Measurements from ENCODE around the gene VSTM1. TPM values are rescaled to one million over a fixed set of nuclear protein-coding genes. Genes with fewer than 3 reads are reported as not detected.

VSTM1 gene
- total and polyA plus RNA-seq, 2 of the 8 experiments (the other 6 are each of a cell fraction or from before 2014, with no cell fraction given), result 0.12 to 0.65 TPM

Small RNAs within 50 kb of the gene (small RNA-seq; reads per million reads assigned to genes)
- gene AC012314.20 (ENCODE audit: insufficient read depth), result not detected

Other genes starting within 250 kb of the VSTM1 start
- gene NLRP12, start 239.6 kb downstream of the VSTM1 start, total RNA-seq (2021; fragmentation: NEBNext Ultra II Directional; extraction: Animal tissue kit (Norgen Biotek cat#: 25700)), result 1.8 and 1.9 TPM in 2 replicates
- 1.0 and 2.5 TPM in 2 replicates for gene NLRP12, start 239.6 kb downstream of the VSTM1 start, polyA plus RNA-seq (2011; rRNA removed)
- gene MYADM, start 196.0 kb downstream of the VSTM1 start, total RNA-seq (2021; fragmentation: NEBNext Ultra II Directional; extraction: Animal tissue kit (Norgen Biotek cat#: 25700)), result 70.1 and 70.5 TPM in 2 replicates
- 74.2 and 122 TPM in 2 replicates for gene MYADM, start 196.0 kb downstream of the VSTM1 start, polyA plus RNA-seq (2011; rRNA removed)
- 10.6 and 12.4 TPM in 2 replicates for gene PRKCG, start 181.7 kb downstream of the VSTM1 start, total RNA-seq (2021; fragmentation: NEBNext Ultra II Directional; extraction: Animal tissue kit (Norgen Biotek cat#: 25700))
- gene PRKCG, start 181.7 kb downstream of the VSTM1 start, polyA plus RNA-seq (2011; rRNA removed), result 6.1 and 14.0 TPM in 2 replicates
- gene CACNG7, start 154.6 kb downstream of the VSTM1 start, total RNA-seq (2021; fragmentation: NEBNext Ultra II Directional; extraction: Animal tissue kit (Norgen Biotek cat#: 25700)), result 28.9 and 29.9 TPM in 2 replicates
- 69.8 and 127 TPM in 2 replicates for gene CACNG7, start 154.6 kb downstream of the VSTM1 start, polyA plus RNA-seq (2011; rRNA removed)
- gene CACNG8, start 101.0 kb downstream of the VSTM1 start, total RNA-seq (2021; fragmentation: NEBNext Ultra II Directional; extraction: Animal tissue kit (Norgen Biotek cat#: 25700)), result 4.5 and 5.7 TPM in 2 replicates
- gene CACNG8, start 101.0 kb downstream of the VSTM1 start, polyA plus RNA-seq (2011; rRNA removed), result 0.41 and 0.93 TPM in 2 replicates
- gene CACNG6, start 72.3 kb downstream of the VSTM1 start, total RNA-seq (2021; fragmentation: NEBNext Ultra II Directional; extraction: Animal tissue kit (Norgen Biotek cat#: 25700)), result 1.2 and 1.4 TPM in 2 replicates
- 1.6 and 2.9 TPM in 2 replicates for gene CACNG6, start 72.3 kb downstream of the VSTM1 start, polyA plus RNA-seq (2011; rRNA removed)
- not detected in 2 replicates for gene TARM1, start 17.5 kb upstream of the VSTM1 start, total RNA-seq (2021; fragmentation: NEBNext Ultra II Directional; extraction: Animal tissue kit (Norgen Biotek cat#: 25700))
- gene TARM1, start 17.5 kb upstream of the VSTM1 start, polyA plus RNA-seq (2011; rRNA removed), result not detected in 2 replicates
- 0.90 and 1.1 TPM in 2 replicates for gene OSCAR, start 36.9 kb upstream of the VSTM1 start, total RNA-seq (2021; fragmentation: NEBNext Ultra II Directional; extraction: Animal tissue kit (Norgen Biotek cat#: 25700))
- gene OSCAR, start 36.9 kb upstream of the VSTM1 start, polyA plus RNA-seq (2011; rRNA removed), result 1.1 and 2.2 TPM in 2 replicates
- 175 and 177 TPM in 2 replicates for gene NDUFA3, start 39.0 kb upstream of the VSTM1 start, total RNA-seq (2021; fragmentation: NEBNext Ultra II Directional; extraction: Animal tissue kit (Norgen Biotek cat#: 25700))
- 208 and 294 TPM in 2 replicates for gene NDUFA3, start 39.0 kb upstream of the VSTM1 start, polyA plus RNA-seq (2011; rRNA removed)
- gene TFPT, start 51.8 kb upstream of the VSTM1 start, total RNA-seq (2021; fragmentation: NEBNext Ultra II Directional; extraction: Animal tissue kit (Norgen Biotek cat#: 25700)), result 17.7 TPM in 2 replicates
- gene TFPT, start 51.8 kb upstream of the VSTM1 start, polyA plus RNA-seq (2011; rRNA removed), result 10.4 and 17.3 TPM in 2 replicates
- gene PRPF31, start 51.9 kb upstream of the VSTM1 start, total RNA-seq (2021; fragmentation: NEBNext Ultra II Directional; extraction: Animal tissue kit (Norgen Biotek cat#: 25700)), result 89.5 and 97.4 TPM in 2 replicates
- 51.1 and 67.1 TPM in 2 replicates for gene PRPF31, start 51.9 kb upstream of the VSTM1 start, polyA plus RNA-seq (2011; rRNA removed)
- 82.9 and 86.4 TPM in 2 replicates for gene CNOT3, start 73.9 kb upstream of the VSTM1 start, total RNA-seq (2021; fragmentation: NEBNext Ultra II Directional; extraction: Animal tissue kit (Norgen Biotek cat#: 25700))
- gene CNOT3, start 73.9 kb upstream of the VSTM1 start, polyA plus RNA-seq (2011; rRNA removed), result 21.2 and 44.0 TPM in 2 replicates
- gene LENG1, start 95.8 kb upstream of the VSTM1 start, total RNA-seq (2021; fragmentation: NEBNext Ultra II Directional; extraction: Animal tissue kit (Norgen Biotek cat#: 25700)), result 4.4 and 4.6 TPM in 2 replicates
- gene LENG1, start 95.8 kb upstream of the VSTM1 start, polyA plus RNA-seq (2011; rRNA removed), result 1.2 and 1.5 TPM in 2 replicates
- 5.5 and 6.8 TPM in 2 replicates for gene TMC4, start 109.3 kb upstream of the VSTM1 start, total RNA-seq (2021; fragmentation: NEBNext Ultra II Directional; extraction: Animal tissue kit (Norgen Biotek cat#: 25700))
- 6.3 and 12.8 TPM in 2 replicates for gene TMC4, start 109.3 kb upstream of the VSTM1 start, polyA plus RNA-seq (2011; rRNA removed)
- gene MBOAT7, start 125.7 kb upstream of the VSTM1 start, total RNA-seq (2021; fragmentation: NEBNext Ultra II Directional; extraction: Animal tissue kit (Norgen Biotek cat#: 25700)), result 90.9 and 103 TPM in 2 replicates
- 85.5 and 147 TPM in 2 replicates for gene MBOAT7, start 125.7 kb upstream of the VSTM1 start, polyA plus RNA-seq (2011; rRNA removed)
- gene TSEN34, start 127.4 kb upstream of the VSTM1 start, total RNA-seq (2021; fragmentation: NEBNext Ultra II Directional; extraction: Animal tissue kit (Norgen Biotek cat#: 25700)), result 22.5 and 24.2 TPM in 2 replicates
- gene TSEN34, start 127.4 kb upstream of the VSTM1 start, polyA plus RNA-seq (2011; rRNA removed), result 52.3 and 55.4 TPM in 2 replicates
- gene RPS9, start 137.0 kb upstream of the VSTM1 start, total RNA-seq (2021; fragmentation: NEBNext Ultra II Directional; extraction: Animal tissue kit (Norgen Biotek cat#: 25700)), result 1,609 and 1,661 TPM in 2 replicates
- 4,172 and 4,900 TPM in 2 replicates for gene RPS9, start 137.0 kb upstream of the VSTM1 start, polyA plus RNA-seq (2011; rRNA removed)
- gene LILRB3, start 159.1 kb upstream of the VSTM1 start, total RNA-seq (2021; fragmentation: NEBNext Ultra II Directional; extraction: Animal tissue kit (Norgen Biotek cat#: 25700)), result not detected in 2 replicates
- not detected in 2 replicates for gene LILRB3, start 159.1 kb upstream of the VSTM1 start, polyA plus RNA-seq (2011; rRNA removed)
- gene LILRA6, start 178.9 kb upstream of the VSTM1 start, total RNA-seq (2021; fragmentation: NEBNext Ultra II Directional; extraction: Animal tissue kit (Norgen Biotek cat#: 25700)), result not detected in 2 replicates
- not detected in 2 replicates for gene LILRA6, start 178.9 kb upstream of the VSTM1 start, polyA plus RNA-seq (2011; rRNA removed)
- not detected in 2 replicates for gene LILRB5, start 193.4 kb upstream of the VSTM1 start, total RNA-seq (2021; fragmentation: NEBNext Ultra II Directional; extraction: Animal tissue kit (Norgen Biotek cat#: 25700))
- gene LILRB5, start 193.4 kb upstream of the VSTM1 start, polyA plus RNA-seq (2011; rRNA removed), result 0.05 and 0.06 TPM in 2 replicates
- not detected in 2 replicates for gene LILRB2, start 217.2 kb upstream of the VSTM1 start, total RNA-seq (2021; fragmentation: NEBNext Ultra II Directional; extraction: Animal tissue kit (Norgen Biotek cat#: 25700))
- gene LILRB2, start 217.2 kb upstream of the VSTM1 start, polyA plus RNA-seq (2011; rRNA removed), result not detected in 2 replicates
- gene LILRA5, start 249.3 kb upstream of the VSTM1 start, total RNA-seq (2021; fragmentation: NEBNext Ultra II Directional; extraction: Animal tissue kit (Norgen Biotek cat#: 25700)), result not detected in 2 replicates
- not detected in 2 replicates for gene LILRA5, start 249.3 kb upstream of the VSTM1 start, polyA plus RNA-seq (2011; rRNA removed)